Stomach (tissue), 19 donors: Measurements from ENCODE around the gene IRX1. TPM values are rescaled to one million over a fixed set of nuclear protein-coding genes. Genes with fewer than 3 reads are reported as not detected.
A peak's percentile ranks its signal among the peaks of the same experiment; 100 is the strongest.

Experiments used
- DNase-seq, 2 donors: peaks; one replicate each; pipeline versions ENCODE4 v3.0.0 to v3.0.0-alpha.2; 2013 to 2019
- H3K27ac ChIP-seq, 5 donors: fragments of 200-600 bp in 4 of 5; sonication (generic) in 4 of 5; one replicate each; pipeline ENCODE4 v1.5.1; 2013 to 2019; ENCODE audit warnings: mild to moderate bottlenecking in 1 of 5, moderate library complexity in 1 of 5
- H3K27me3 ChIP-seq, 3 donors: fragments of 200-600 bp; sonication (generic); one replicate each; pipeline ENCODE4 v1.5.1; 2017 to 2019; ENCODE audit warnings: mixed run types in 1 of 3
- H3K36me3 ChIP-seq, 4 donors: fragments of 200-600 bp; sonication (generic); 1 replicate in 3 of 4; 2 replicates in 1 of 4; pipeline ENCODE4 v1.5.1; 2016 to 2019
- H3K4me1 ChIP-seq, 4 donors: fragments of 200-600 bp; sonication (generic); one replicate each; pipeline ENCODE4 v1.5.1; 2016 to 2019
- H3K4me3 ChIP-seq, 4 donors: fragments of 200-600 bp; sonication (generic) in 3 of 4; one replicate each; pipeline ENCODE4 v1.5.1; 2016 to 2019; ENCODE audit warnings: mild to moderate bottlenecking in 1 of 4
- H3K9me3 ChIP-seq, 4 donors: fragments of 200-600 bp; sonication (generic); one replicate each; pipeline ENCODE4 v1.5.1; 2016 to 2019
- CTCF ChIP-seq, 7 experiments: fragments of 450-650 bp in 4 of 7; fragments of 200-600 bp in 3 of 7; sonication (generic) in 3 of 7; IDR thresholded peaks; one replicate each; pipeline ENCODE4 v1.5.1; 2016 to 2019; ENCODE audit warnings: antibody characterized with exemption in 7 of 7, control low read depth in 2 of 7, mild to moderate bottlenecking in 1 of 7
- EP300 ChIP-seq: sonication (generic); formaldehyde crosslinking; IDR thresholded peaks from one replicate; pipeline ENCODE4 v1.6.1; 2017; ENCODE audit warnings: antibody characterized with exemption
- POLR2A ChIP-seq, 4 donors: fragments of 450-650 bp; IDR thresholded peaks; one replicate each; pipeline ENCODE4 v1.6.1; 2016; ENCODE audit warnings: antibody characterized with exemption in 4 of 4, control low read depth in 2 of 4, mild to moderate bottlenecking in 1 of 4, moderate library complexity in 1 of 4
- POLR2AphosphoS5 ChIP-seq, 3 donors: sonication (generic); formaldehyde crosslinking; IDR thresholded peaks; one replicate each; pipeline ENCODE4 v1.6.1; 2016; ENCODE audit warnings: antibody characterized with exemption in 3 of 3
- WGBS, 5 donors: extraction: QIAGEN DNeasy Blood & Tissue Kit in 3 of 5; methylation state at CpG; one replicate each; pipeline versions ENCODE4 v1.1.5 to v1.1.7; 2013 to 2018; 5-methylcytosine and 5-hydroxymethylcytosine counted together
- intact Hi-C: fragments of 100-400 bp; cut with DNase I; formaldehyde crosslinking; loops from one replicate; pipeline ENCODE4 v1.15.1; 2023; ENCODE audit warnings: low total_unique reads
- long read RNA-seq, 10 donors: transcript quantifications; one replicate each; lab custom pipeline, GENCODE V29; 2026
- polyA plus RNA-seq, 3 donors: library from polyadenylated mRNA; stranded (reverse); fragments of 200-250 nt; gene quantifications; one replicate each; pipeline ENCODE4 v1.2.3, GENCODE V29; 2013
- total RNA-seq, 5 donors: library from RNA; depleted of rRNA; stranded (reverse); fragments of >200 nt; gene quantifications; one replicate each; pipeline versions ENCODE4 v1.1.0 to v1.2.3, GENCODE V29; 2014 to 2016
- donor health status: healthy with polysubstance abuse.
- donor health status: Bipolar disorder and iron deficiency.
- donor health status: healthy.

IRX1 gene
- total RNA-seq (not detected), polyA plus RNA-seq (under 1 TPM in 1 of 3 donors, not detected in 2; 0.13 TPM)
- long read RNA-seq, donor 1 = 0 reads
- long read RNA-seq, donor 2, partial matches to known transcripts = 0 of 1 reads
- long read RNA-seq, donor 2, other reads (novel, unspliced or antisense) = 0 of 1 reads
- long read RNA-seq, donor 3 = 0 reads
- long read RNA-seq, donor 4 = 0 reads
- long read RNA-seq, donor 5 = 0 reads
- long read RNA-seq, donor 6 = 0 reads
- long read RNA-seq, donor 7, partial matches to known transcripts = 0 of 1 reads
- long read RNA-seq, donor 7, other reads (novel, unspliced or antisense) = 0 of 1 reads
- long read RNA-seq, donor 8 = 0 reads
- long read RNA-seq, donor 9, partial matches to known transcripts = 0 of 1 reads
- long read RNA-seq, donor 9, other reads (novel, unspliced or antisense) = 0 of 1 reads
- long read RNA-seq, donor 10 = 0 reads

DNA sequence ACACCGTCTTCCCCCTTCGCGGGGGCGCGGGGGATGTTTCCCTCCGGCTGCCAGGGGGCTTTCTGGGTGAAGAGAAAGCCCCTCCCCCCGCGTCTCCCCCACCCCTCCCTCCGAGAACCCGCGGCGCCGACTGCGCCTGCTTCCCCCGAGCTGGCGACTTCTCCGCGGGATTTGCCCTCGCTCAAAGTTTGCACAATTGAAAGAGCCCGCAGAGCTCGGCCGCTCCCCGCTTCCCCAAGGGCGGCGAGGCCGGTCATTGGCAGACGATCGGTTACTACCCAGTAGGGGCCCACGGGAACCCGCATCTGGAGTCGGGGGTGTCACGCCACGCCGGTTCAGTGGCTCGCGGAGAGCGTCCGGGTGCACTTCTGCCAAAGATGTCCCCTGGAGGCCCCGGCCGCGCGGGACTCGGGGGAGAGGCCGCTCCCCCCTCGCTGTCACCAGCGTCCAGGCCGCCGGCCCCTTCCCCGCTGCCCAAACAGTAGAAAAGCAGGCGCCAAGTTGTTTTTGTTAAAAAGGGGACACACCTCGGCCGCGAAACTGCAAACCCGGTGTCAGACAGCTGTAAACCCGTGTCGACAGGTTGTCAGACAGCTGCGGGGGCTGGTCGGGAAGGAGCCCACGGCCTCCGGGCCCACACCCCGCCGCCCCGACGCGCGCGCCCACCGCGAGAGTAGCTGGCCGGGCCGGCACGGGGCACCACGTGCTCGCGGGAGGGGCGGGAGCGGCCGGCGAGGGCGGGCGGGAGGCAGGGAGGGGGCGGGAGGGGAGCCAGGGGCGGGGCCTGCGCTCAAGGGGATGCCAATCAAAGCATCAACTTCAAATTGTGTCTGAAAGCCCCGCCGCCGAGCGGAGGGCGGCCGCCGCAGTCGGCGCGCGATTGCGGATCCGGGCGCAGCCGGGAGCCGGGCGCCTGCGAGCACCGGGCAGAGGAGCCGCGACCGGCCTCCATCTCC, at the start of gene IRX1:
IRX1 (plus strand) TSS at position 827 of the 956 bp plus-strand sequence. CDS start 274 bp downstream, outside the sequence.
- intact Hi-C loops = no loop called here
- H3K9me3 ChIP-seq = peaks cover 0 to 16% (median 0%) of the 10 kb centered on the region in 4 donors
- WGBS, 5 donors = 1 to 6% (median 3%) methylated on average over 20 to 106 of the region's 106 CpGs
- DNase-seq = no peak
- no peaks in the 10 kb centered on the region for H3K36me3 ChIP-seq
- peaks cover 68 to 100% (median 98%) of the 10 kb centered on the region in 3 donors for H3K27me3 ChIP-seq
- TF ChIP-seq POLR2AphosphoS5 (IDR thresholded peaks at IDR 0.05) (no peak), POLR2A (IDR thresholded peaks at IDR 0.05) (no peak), EP300 (no peak), CTCF (IDR thresholded peaks at IDR 0.05) (no peak)
- peaks cover 16 to 57% (median 36%) of the 10 kb centered on the region in 4 donors for H3K4me1 ChIP-seq
- no peak within 1 kb of the TSS for H3K27ac ChIP-seq
- peak within 1 kb of the TSS; percentile 9 to 33 (median 26) for H3K4me3 ChIP-seq

GRCh38 chr5:3546028-3546427, 49.6 kb upstream of the IRX1 start:
- Histone ChIP-seq H3K4me3 (no peak overlapping the region), H3K36me3 (no peaks in the 10 kb centered on the region), H3K27ac (no peak overlapping the region), H3K27me3 (peaks cover 0 to 5% (median 0%) of the 10 kb centered on the region in 3 donors), H3K4me1 (no peaks in the 10 kb centered on the region), H3K9me3 (no peaks in the 10 kb centered on the region)
- TF ChIP-seq EP300 (no peak), POLR2AphosphoS5 (IDR thresholded peaks at IDR 0.05) (no peak), CTCF (IDR thresholded peaks at IDR 0.05) (no peak), POLR2A (IDR thresholded peaks at IDR 0.05) (no peak)
- no peak for DNase-seq
- intact Hi-C loops = no loop called here
- 61 to 84% (median 80%) methylated on average over 3 of the region's 3 CpGs for WGBS, 5 donors

DNA sequence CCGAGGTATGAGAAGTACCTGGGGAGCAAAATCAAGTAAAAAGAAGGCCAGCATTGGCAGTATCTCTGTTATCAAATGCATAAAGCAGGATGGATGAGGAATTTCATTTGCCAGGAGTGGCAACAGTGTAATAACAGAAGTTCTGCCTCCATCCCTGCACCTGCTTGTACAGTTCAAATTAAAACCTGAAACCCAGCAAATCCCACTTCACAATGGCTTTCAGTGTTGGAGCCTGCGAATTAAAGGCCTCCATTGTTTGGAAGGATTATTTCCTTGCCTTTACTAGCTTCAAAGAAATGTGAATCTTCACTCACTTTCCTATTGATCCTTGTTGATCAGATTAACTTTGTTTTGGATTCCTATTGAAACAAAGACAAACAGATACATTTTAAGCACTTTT, 31.5 kb upstream of the IRX1 start:
- intact Hi-C loops = no loop called here
- no peak overlapping the region for H3K4me3 ChIP-seq
- WGBS, 5 donors = 50 to 69% (median 55%) methylated on average over 2 of the region's 2 CpGs
- no peak for TF ChIP-seq POLR2AphosphoS5 (IDR thresholded peaks at IDR 0.05)
- TF ChIP-seq EP300 = no peak
- no peak for TF ChIP-seq CTCF (IDR thresholded peaks at IDR 0.05)
- TF ChIP-seq POLR2A (IDR thresholded peaks at IDR 0.05) = no peak
- H3K4me1 ChIP-seq = no peaks in the 10 kb centered on the region
- peaks cover 3 to 13% (median 10%) of the 10 kb centered on the region in 4 donors for H3K9me3 ChIP-seq
- no peak overlapping the region for H3K27ac ChIP-seq
- H3K27me3 ChIP-seq = peaks cover 0 to 2% (median 0%) of the 10 kb centered on the region in 3 donors
- H3K36me3 ChIP-seq = no peaks in the 10 kb centered on the region
- DNase-seq = no peak

- intact Hi-C loops = no loop called here
- WGBS, 5 donors = 57 to 71% (median 66%) methylated on average over 9 of the region's 9 CpGs
- Histone ChIP-seq H3K4me1 (no peaks in the 10 kb centered on the region), H3K27ac (no peak overlapping the region), H3K4me3 (no peak overlapping the region), H3K36me3 (no peaks in the 10 kb centered on the region), H3K27me3 (peaks cover 0 to 8% (median 0%) of the 10 kb centered on the region in 3 donors), H3K9me3 (peaks cover 3 to 9% (median 8%) of the 10 kb centered on the region in 4 donors)
- no peak for DNase-seq
- TF ChIP-seq EP300 (no peak), CTCF (IDR thresholded peaks at IDR 0.05) (no peak), POLR2AphosphoS5 (IDR thresholded peaks at IDR 0.05) (no peak), POLR2A (IDR thresholded peaks at IDR 0.05) (no peak)
Observed at GRCh38 chr5:3564827-3565518, 30.7 kb upstream of the IRX1 start.
